Thyroid gland (tissue), 4 donors: ENCODE measurements around the gene MSANTD7. TPM values are rescaled to one million over a fixed set of nuclear protein-coding genes. Genes with fewer than 3 reads are reported as not detected.

ENCODE experiments used
- DNase-seq, 2 donors: peaks; one replicate each; pipeline ENCODE4 v3.0.0-alpha.2; 2019
- H3K27ac ChIP-seq, 3 donors: fragments of 200-600 bp; sonication (generic); 1 replicate in 2 of 3; 2 replicates in 1 of 3; pipeline ENCODE4 v1.5.1; 2016 to 2019; ENCODE audit warnings: mild to moderate bottlenecking in 1 of 3, moderate library complexity in 1 of 3
- H3K27me3 ChIP-seq: fragments of 200-600 bp; sonication (generic); one replicate; pipeline ENCODE4 v1.5.1; 2019
- H3K36me3 ChIP-seq, 2 donors: fragments of 200-600 bp; sonication (generic); one replicate each; pipeline ENCODE4 v1.5.1; 2016 to 2019
- H3K4me1 ChIP-seq, 2 donors: fragments of 200-600 bp; sonication (generic); one replicate each; pipeline ENCODE4 v1.5.1; 2017 to 2019
- H3K4me3 ChIP-seq, 3 donors: fragments of 200-600 bp; sonication (generic); replicated peaks in 1 of 3; 1 replicate in 2 of 3; 2 replicates in 1 of 3; pipeline ENCODE4 v1.5.1; 2016; ENCODE audit warnings: mild to moderate bottlenecking in 1 of 3
- H3K9me3 ChIP-seq: fragments of 200-600 bp; sonication (generic); one replicate; pipeline ENCODE4 v1.5.1; 2017
- POLR2A ChIP-seq, 2 donors: fragments of 450-650 bp; IDR thresholded peaks; one replicate each; pipeline ENCODE4 v1.6.1; 2017; ENCODE audit warnings: antibody characterized with exemption in 2 of 2, mild to moderate bottlenecking in 2 of 2, moderate library complexity in 1 of 2
- WGBS, 2 donors: methylation state at CpG; one replicate each; pipeline ENCODE4 v1.1.5; 2017; 5-methylcytosine and 5-hydroxymethylcytosine counted together
- intact Hi-C: fragments of 100-400 bp; cut with DNase I; formaldehyde crosslinking; loops from one replicate; pipeline ENCODE4 v1.15.1; 2023
- total RNA-seq, 4 donors: library from RNA; depleted of rRNA; stranded (reverse); fragments of >200 nt; gene quantifications; one replicate each; pipeline ENCODE4 v1.2.3, GENCODE V29; 2016
- TF ChIP-seq, protein P1 (sequence below), 6 experiments: fragments of 200-600 bp in 3 of 6; fragments of 450-650 bp in 3 of 6; sonication (generic) in 3 of 6; IDR thresholded peaks; one replicate each; pipeline ENCODE4 v1.5.1; 2016 to 2019; ENCODE audit warnings: antibody characterized with exemption in 6 of 6, mild to moderate bottlenecking in 2 of 6, inconsistent platforms in 1 of 6, moderate library complexity in 1 of 6

Gene MSANTD7
- total RNA-seq, 4 donors from 2014 or later: 9.0 to 14.6 (median 11.5) TPM

- no peak for TF ChIP-seq POLR2A (IDR thresholded peaks at IDR 0.05)
- TF ChIP-seq, protein P1, sequence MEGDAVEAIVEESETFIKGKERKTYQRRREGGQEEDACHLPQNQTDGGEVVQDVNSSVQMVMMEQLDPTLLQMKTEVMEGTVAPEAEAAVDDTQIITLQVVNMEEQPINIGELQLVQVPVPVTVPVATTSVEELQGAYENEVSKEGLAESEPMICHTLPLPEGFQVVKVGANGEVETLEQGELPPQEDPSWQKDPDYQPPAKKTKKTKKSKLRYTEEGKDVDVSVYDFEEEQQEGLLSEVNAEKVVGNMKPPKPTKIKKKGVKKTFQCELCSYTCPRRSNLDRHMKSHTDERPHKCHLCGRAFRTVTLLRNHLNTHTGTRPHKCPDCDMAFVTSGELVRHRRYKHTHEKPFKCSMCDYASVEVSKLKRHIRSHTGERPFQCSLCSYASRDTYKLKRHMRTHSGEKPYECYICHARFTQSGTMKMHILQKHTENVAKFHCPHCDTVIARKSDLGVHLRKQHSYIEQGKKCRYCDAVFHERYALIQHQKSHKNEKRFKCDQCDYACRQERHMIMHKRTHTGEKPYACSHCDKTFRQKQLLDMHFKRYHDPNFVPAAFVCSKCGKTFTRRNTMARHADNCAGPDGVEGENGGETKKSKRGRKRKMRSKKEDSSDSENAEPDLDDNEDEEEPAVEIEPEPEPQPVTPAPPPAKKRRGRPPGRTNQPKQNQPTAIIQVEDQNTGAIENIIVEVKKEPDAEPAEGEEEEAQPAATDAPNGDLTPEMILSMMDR (IDR thresholded peaks at IDR 0.05): no peak
- Histone ChIP-seq H3K9me3 (no peaks in the 10 kb centered on the region), H3K36me3 (peaks cover 17 to 30% of the 10 kb centered on the region in 2 donors), H3K4me1 (peaks cover 4 to 7% of the 10 kb centered on the region in 2 donors), H3K27ac (no peak overlapping the region), H3K27me3 (no peaks in the 10 kb centered on the region), H3K4me3 (no peak overlapping the region)
- DNase-seq: no peak
- intact Hi-C loops: no loop called here
- 94 to 95% methylated on average over 15 of the region's 15 CpGs for WGBS, 2 donors
These were observed 5.4 kb downstream of the MSANTD7 start for GRCh38 chr10:14843327-14843988.

DNA sequence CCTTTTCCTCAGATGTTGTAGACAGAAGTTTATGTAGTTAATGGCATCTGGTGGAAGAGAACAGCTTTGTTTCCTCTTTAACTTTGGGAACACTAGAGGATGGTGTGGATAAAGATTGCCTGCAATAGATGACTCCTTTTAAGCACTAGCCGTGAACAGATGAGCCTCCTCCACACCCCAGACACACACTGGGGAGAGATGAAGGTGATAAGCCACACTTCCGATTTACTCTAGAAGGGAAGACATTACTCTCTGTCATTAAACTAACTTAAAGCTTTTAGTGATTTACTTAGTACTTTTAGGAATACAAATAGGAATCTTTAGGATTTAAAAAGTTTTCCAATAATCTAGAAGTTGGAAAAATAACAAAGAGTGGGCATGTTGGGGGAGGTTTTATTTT lies 6.8 kb downstream of the MSANTD7 start:
- Histone ChIP-seq H3K36me3 (peaks cover 17 to 33% of the 10 kb centered on the region in 2 donors), H3K27me3 (no peaks in the 10 kb centered on the region), H3K9me3 (no peaks in the 10 kb centered on the region), H3K27ac (no peak overlapping the region), H3K4me3 (no peak overlapping the region), H3K4me1 (no peaks in the 10 kb centered on the region)
- WGBS, 2 donors: 91 to 93% methylated on average over 2 of the region's 2 CpGs
- no peak for DNase-seq
- intact Hi-C loops: no loop called here
- TF ChIP-seq, protein P1 (IDR thresholded peaks at IDR 0.05): no peak
- TF ChIP-seq POLR2A (IDR thresholded peaks at IDR 0.05): no peak

DNA sequence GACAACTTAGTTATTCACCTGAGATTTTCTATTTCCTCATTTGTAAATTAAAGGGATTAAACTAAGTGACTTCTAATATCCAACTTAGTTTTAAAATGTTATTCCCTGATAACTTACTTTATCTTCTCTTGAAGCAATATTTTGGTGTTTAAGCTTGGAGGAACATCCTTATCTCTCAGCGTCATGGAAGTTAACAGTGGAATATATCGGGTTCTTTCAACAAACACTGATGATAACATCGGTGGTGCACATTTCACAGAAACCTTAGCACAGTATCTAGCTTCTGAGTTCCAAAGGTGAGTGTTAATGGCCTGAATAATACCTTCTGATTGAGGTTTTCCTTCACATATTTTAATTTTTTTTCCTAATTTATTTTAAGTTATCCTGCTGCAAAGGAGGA lies 14.1 kb downstream of the MSANTD7 start:
- H3K4me3 ChIP-seq: no peak overlapping the region
- H3K9me3 ChIP-seq: no peaks in the 10 kb centered on the region
- no peaks in the 10 kb centered on the region for H3K4me1 ChIP-seq
- WGBS, 2 donors: 96 to 100% methylated on average over 3 of the region's 3 CpGs
- TF ChIP-seq, protein P1 (IDR thresholded peaks at IDR 0.05): no peak
- TF ChIP-seq POLR2A (IDR thresholded peaks at IDR 0.05): no peak
- H3K27ac ChIP-seq: no peak overlapping the region
- no peak for DNase-seq
- H3K27me3 ChIP-seq: no peaks in the 10 kb centered on the region
- H3K36me3 ChIP-seq: peaks cover 0 to 18% of the 10 kb centered on the region in 2 donors
- intact Hi-C loops: no loop called here

DNA sequence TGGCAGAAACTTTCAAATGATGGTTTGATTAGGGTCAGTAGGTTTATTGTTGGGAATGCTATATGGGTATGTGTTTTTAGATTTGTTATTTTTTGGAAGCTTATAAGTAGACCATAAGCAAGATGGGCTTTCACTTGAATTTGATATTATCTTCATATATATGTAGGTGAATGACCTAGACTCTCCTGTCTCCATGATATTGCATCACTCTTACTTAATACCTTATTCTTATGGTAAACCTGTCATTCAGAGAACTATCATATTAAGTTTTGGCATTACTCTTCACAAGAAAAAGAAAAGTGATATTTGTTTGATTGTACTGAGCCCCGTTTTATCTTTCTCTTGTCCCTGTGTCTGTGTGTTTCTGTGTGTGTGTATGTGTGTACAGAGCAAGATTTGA lies 17.3 kb downstream of the MSANTD7 start:
- intact Hi-C loops: no loop called here
- no peaks in the 10 kb centered on the region for H3K4me1 ChIP-seq
- TF ChIP-seq, protein P1 (IDR thresholded peaks at IDR 0.05): no peak
- TF ChIP-seq POLR2A (IDR thresholded peaks at IDR 0.05): no peak
- DNase-seq: no peak
- 96% methylated on average over 1 of the region's 1 CpG for WGBS, 2 donors
- H3K36me3 ChIP-seq: peaks cover 0 to 20% of the 10 kb centered on the region in 2 donors
- no peaks in the 10 kb centered on the region for H3K9me3 ChIP-seq
- no peak overlapping the region for H3K4me3 ChIP-seq
- H3K27me3 ChIP-seq: no peaks in the 10 kb centered on the region
- H3K27ac ChIP-seq: no peak overlapping the region

DNA sequence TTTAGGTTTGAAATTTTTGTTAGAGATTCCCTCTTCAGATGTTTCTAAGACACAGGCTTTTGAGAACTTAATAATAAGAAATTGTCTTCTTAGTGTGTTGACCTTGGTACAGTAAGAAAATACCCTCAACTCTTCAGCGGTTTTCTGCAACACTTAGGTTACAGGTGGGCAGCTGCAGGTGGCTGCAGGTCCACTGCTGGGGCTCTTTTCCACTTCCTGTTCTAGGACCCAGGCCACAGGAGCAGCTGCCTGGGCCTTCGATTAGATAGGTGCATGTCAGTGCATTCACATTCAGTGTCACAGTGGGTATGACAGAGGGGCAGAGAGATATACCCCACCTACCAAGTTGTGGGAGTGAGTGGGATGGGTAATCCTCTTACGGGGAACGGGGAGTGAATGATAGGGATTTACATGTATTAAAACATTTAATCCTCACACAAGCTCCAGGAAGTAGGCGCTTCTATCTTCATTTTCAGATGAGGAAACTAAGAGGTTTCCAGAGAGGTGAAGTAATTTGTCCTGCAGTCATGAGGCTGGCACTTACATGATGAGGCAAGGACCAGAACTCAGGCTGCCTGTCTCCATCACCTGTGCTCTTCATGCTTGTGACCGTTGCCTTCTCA lies 20.3 kb downstream of the MSANTD7 start:
- no peak overlapping the region for H3K27ac ChIP-seq
- no peaks in the 10 kb centered on the region for H3K9me3 ChIP-seq
- peaks cover 0 to 3% of the 10 kb centered on the region in 2 donors for H3K4me1 ChIP-seq
- 88 to 90% methylated on average over 6 of the region's 6 CpGs for WGBS, 2 donors
- H3K27me3 ChIP-seq: no peaks in the 10 kb centered on the region
- H3K4me3 ChIP-seq: no peak overlapping the region
- no peak for DNase-seq
- peaks cover 0 to 14% of the 10 kb centered on the region in 2 donors for H3K36me3 ChIP-seq
- intact Hi-C loops: no loop called here
- no peak for TF ChIP-seq POLR2A (IDR thresholded peaks at IDR 0.05)
- TF ChIP-seq, protein P1 (IDR thresholded peaks at IDR 0.05): no peak
